HG02588 (cell line): Measurements from ENCODE around the gene ITGA2B.
"Not testable (repeated sequence)": the region's sequence is repeated elsewhere in the genome, so short reads cannot be mapped to it uniquely, and the experiment has no call there.

Experiments
- ATAC-seq: cut with Tn5 transposase; IDR thresholded peaks from one replicate; pipeline ENCODE4 v1.9.1; 2021; ENCODE audit warnings: mild to moderate bottlenecking, moderate library complexity; ENCODE audit not compliant: unreplicated experiment

ITGA2B gene

GRCh38 chr17:44394112-44394511 lies 4.7 kb upstream of the ITGA2B start:
- not testable (repeated sequence) for ATAC-seq

- ATAC-seq, result no peak
These were observed 911 bp upstream of the ITGA2B start for GRCh38 chr17:44390250-44390870.

- no peak for ATAC-seq
These were observed 314 bp upstream of the ITGA2B start for GRCh38 chr17:44389723-44390202.

- no peak for ATAC-seq
These were observed 1.6 kb downstream of the ITGA2B start for GRCh38 chr17:44387804-44388203.

GRCh38 chr17:44386182-44386525 lies 3.3 kb downstream of the ITGA2B start:
- no peak for ATAC-seq

- no peak for ATAC-seq
These were observed 3.9 kb downstream of the ITGA2B start for GRCh38 chr17:44385287-44386181.

GRCh38 chr17:44384823-44385286 lies 4.6 kb downstream of the ITGA2B start:
- ATAC-seq, result no peak

- ATAC-seq, result no peak
These were observed 5.1 kb downstream of the ITGA2B start for GRCh38 chr17:44384281-44384822.

GRCh38 chr17:44383861-44384260 lies 5.6 kb downstream of the ITGA2B start:
- no peak for ATAC-seq

- ATAC-seq, result no peak
These were observed 6.1 kb downstream of the ITGA2B start for GRCh38 chr17:44383363-44383762.

- ATAC-seq, result no peak
These were observed 6.5 kb downstream of the ITGA2B start for GRCh38 chr17:44382917-44383316.

- ATAC-seq, result no peak
These were observed 7.6 kb downstream of the ITGA2B start for GRCh38 chr17:44381810-44382305.

GRCh38 chr17:44380767-44381166 lies 8.7 kb downstream of the ITGA2B start:
- ATAC-seq, result no peak

GRCh38 chr17:44379887-44380286 lies 9.6 kb downstream of the ITGA2B start:
- ATAC-seq, result no peak

- ATAC-seq, result no peak
These were observed 11.2 kb downstream of the ITGA2B start for GRCh38 chr17:44378171-44378705.

- no peak for ATAC-seq
These were observed 12.7 kb downstream of the ITGA2B start for GRCh38 chr17:44376779-44377178.

- no peak for ATAC-seq
These were observed 13.3 kb downstream of the ITGA2B start for GRCh38 chr17:44376124-44376523.

GRCh38 chr17:44375196-44376017 lies 14.0 kb downstream of the ITGA2B start:
- ATAC-seq, result no peak

- ATAC-seq, result no peak
These were observed 14.9 kb downstream of the ITGA2B start for GRCh38 chr17:44374306-44375195.

GRCh38 chr17:44372036-44372435 lies 17.4 kb downstream of the ITGA2B start:
- ATAC-seq, result no peak
